Islet precursor cell (in vitro differentiated cells): Measurements from ENCODE around the gene PTCH1.

Experiments
- DNase-seq: peaks from one replicate; pipeline ENCODE4 v3.0.0-alpha.2; 2018

Gene PTCH1

GRCh38 chr9:95461448-95462248, 55.1 kb downstream of the PTCH1 start:
- no peak for DNase-seq

- DNase-seq: no peak
These were observed 56.1 kb downstream of the PTCH1 start for GRCh38 chr9:95460518-95461164.

GRCh38 chr9:95459851-95460517, 56.8 kb downstream of the PTCH1 start:
- no peak for DNase-seq

- no peak for DNase-seq
These were observed 57.6 kb downstream of the PTCH1 start for GRCh38 chr9:95459178-95459577.

GRCh38 chr9:95458666-95459065, 58.1 kb downstream of the PTCH1 start:
- DNase-seq: peak; percentile 27

GRCh38 chr9:95457769-95458168, 59.0 kb downstream of the PTCH1 start:
- no peak for DNase-seq

- DNase-seq: peak; percentile 31
These were observed 61.1 kb downstream of the PTCH1 start for GRCh38 chr9:95455714-95456113.

- DNase-seq: no peak
These were observed 64.6 kb downstream of the PTCH1 start for GRCh38 chr9:95452176-95452575.

- no peak for DNase-seq
These were observed 65.7 kb downstream of the PTCH1 start for GRCh38 chr9:95451065-95451426.

- DNase-seq: peak; percentile 97
These were observed 66.4 kb downstream of the PTCH1 start for GRCh38 chr9:95450171-95451064.

GRCh38 chr9:95449016-95449415, 67.8 kb downstream of the PTCH1 start:
- no peak for DNase-seq

GRCh38 chr9:95447660-95448420, 68.9 kb downstream of the PTCH1 start:
- peak; percentile 76 for DNase-seq

- DNase-seq: no peak
These were observed 69.8 kb downstream of the PTCH1 start for GRCh38 chr9:95446984-95447383.

GRCh38 chr9:95446259-95446658, 70.5 kb downstream of the PTCH1 start:
- no peak for DNase-seq

- DNase-seq: no peak
These were observed 72.6 kb downstream of the PTCH1 start for GRCh38 chr9:95444160-95444559.

- DNase-seq: no peak
These were observed 73.5 kb downstream of the PTCH1 start for GRCh38 chr9:95443301-95443700.

- no peak for DNase-seq
These were observed 75.7 kb downstream of the PTCH1 start for GRCh38 chr9:95441081-95441480.

- no peak for DNase-seq
These were observed 76.3 kb downstream of the PTCH1 start for GRCh38 chr9:95440447-95440846.

GRCh38 chr9:95438561-95439357, 78.0 kb downstream of the PTCH1 start:
- no peak for DNase-seq

GRCh38 chr9:95437559-95437958, 79.2 kb downstream of the PTCH1 start:
- DNase-seq: no peak

GRCh38 chr9:95436416-95436815, 80.4 kb downstream of the PTCH1 start:
- no peak for DNase-seq
